ENCODE data around the gene NCKAP1. TPM values are rescaled to one million over a fixed set of nuclear protein-coding genes. Genes with fewer than 3 reads are reported as not detected.
"Not testable (repeated sequence)": the region's sequence is repeated elsewhere in the genome, so short reads cannot be mapped to it uniquely, and the experiment has no call there.

The NCKAP1 gene
- total RNA-seq, 1 donor from 2014 or later, result 106 TPM

GRCh38 chr2:182982941-182983340 lies 55.3 kb downstream of the NCKAP1 start:
- no peak overlapping the region for H3K27ac Mint-ChIP-seq (ENCODE audit: unreplicated experiment)

DNA sequence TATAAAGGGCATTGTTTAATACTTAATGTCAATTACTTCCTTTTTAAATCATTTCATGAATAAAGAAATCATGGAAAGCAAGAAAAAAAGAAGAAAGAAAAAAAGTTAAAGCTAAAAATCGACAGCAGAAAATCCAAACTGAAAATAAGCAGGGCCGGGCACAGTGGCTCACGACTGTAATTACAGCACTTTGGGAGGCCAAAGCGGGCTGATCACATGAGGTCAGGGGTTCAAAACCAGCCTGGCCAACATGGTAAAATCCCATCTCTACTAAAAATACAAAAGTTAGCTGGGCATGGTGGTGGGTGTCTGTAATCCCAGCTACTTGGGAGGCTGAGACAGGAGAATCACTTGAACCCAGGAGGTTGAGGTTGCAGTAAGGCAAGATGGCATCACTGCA lies 56.8 kb downstream of the NCKAP1 start:
- H3K4me3 Mint-ChIP-seq; H3K36me3 Mint-ChIP-seq (ENCODE audit: low read depth); H3K27me3 Mint-ChIP-seq (ENCODE audit: low read depth); H3K9me3 Mint-ChIP-seq; H3K4me1 Mint-ChIP-seq; DNase-seq (ENCODE audit: low read depth, low spot score); H3K27ac Mint-ChIP-seq (ENCODE audit: unreplicated experiment): not testable (repeated sequence)

More at GRCh38 chr2:182982941-182983340, 55.3 kb downstream of the NCKAP1 start:
- TF ChIP-seq, protein P1, sequence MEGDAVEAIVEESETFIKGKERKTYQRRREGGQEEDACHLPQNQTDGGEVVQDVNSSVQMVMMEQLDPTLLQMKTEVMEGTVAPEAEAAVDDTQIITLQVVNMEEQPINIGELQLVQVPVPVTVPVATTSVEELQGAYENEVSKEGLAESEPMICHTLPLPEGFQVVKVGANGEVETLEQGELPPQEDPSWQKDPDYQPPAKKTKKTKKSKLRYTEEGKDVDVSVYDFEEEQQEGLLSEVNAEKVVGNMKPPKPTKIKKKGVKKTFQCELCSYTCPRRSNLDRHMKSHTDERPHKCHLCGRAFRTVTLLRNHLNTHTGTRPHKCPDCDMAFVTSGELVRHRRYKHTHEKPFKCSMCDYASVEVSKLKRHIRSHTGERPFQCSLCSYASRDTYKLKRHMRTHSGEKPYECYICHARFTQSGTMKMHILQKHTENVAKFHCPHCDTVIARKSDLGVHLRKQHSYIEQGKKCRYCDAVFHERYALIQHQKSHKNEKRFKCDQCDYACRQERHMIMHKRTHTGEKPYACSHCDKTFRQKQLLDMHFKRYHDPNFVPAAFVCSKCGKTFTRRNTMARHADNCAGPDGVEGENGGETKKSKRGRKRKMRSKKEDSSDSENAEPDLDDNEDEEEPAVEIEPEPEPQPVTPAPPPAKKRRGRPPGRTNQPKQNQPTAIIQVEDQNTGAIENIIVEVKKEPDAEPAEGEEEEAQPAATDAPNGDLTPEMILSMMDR (conservative IDR thresholded peaks at IDR 0.05), result no peak
- no peaks in the 10 kb centered on the region for H3K9me3 Mint-ChIP-seq
- H3K4me3 Mint-ChIP-seq, result no peak overlapping the region
- no peak for DNase-seq (ENCODE audit: low read depth, low spot score)
- H3K4me1 Mint-ChIP-seq, result no peaks in the 10 kb centered on the region
- peaks cover 3% of the 10 kb centered on the region for H3K36me3 Mint-ChIP-seq (ENCODE audit: low read depth)
- no peaks in the 10 kb centered on the region for H3K27me3 Mint-ChIP-seq (ENCODE audit: low read depth)

GRCh38 chr2:182980652-182981051 lies 57.6 kb downstream of the NCKAP1 start:
- peaks cover 3% of the 10 kb centered on the region for H3K36me3 Mint-ChIP-seq (ENCODE audit: low read depth)
- TF ChIP-seq, protein P1 (conservative IDR thresholded peaks at IDR 0.05), result no peak
- no peaks in the 10 kb centered on the region for H3K9me3 Mint-ChIP-seq
- no peak overlapping the region for H3K27ac Mint-ChIP-seq (ENCODE audit: unreplicated experiment)
- no peaks in the 10 kb centered on the region for H3K4me1 Mint-ChIP-seq
- no peaks in the 10 kb centered on the region for H3K27me3 Mint-ChIP-seq (ENCODE audit: low read depth)
- DNase-seq (ENCODE audit: low read depth, low spot score), result no peak
- H3K4me3 Mint-ChIP-seq, result no peak overlapping the region

DNA sequence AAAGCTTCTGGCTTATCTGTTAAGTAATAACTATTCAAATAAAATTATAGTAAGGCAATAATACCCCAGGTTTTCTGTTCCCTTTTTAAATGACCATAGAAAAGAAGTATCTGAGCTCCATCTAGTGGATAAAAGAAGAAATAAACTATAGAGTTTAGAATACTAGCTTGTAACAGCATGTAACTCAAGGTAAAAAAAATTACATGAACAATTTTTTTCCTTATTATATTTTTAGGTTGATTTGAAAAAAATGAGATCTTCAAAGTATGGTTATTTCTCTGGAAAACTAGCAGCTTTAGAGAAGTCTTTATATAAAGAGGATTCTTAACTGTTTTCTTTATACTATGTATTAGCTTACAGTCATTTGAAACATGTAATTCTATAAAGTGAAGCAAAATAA lies 58.1 kb downstream of the NCKAP1 start:
- H3K36me3 Mint-ChIP-seq (ENCODE audit: low read depth), result peaks cover 3% of the 10 kb centered on the region
- H3K27me3 Mint-ChIP-seq (ENCODE audit: low read depth), result no peaks in the 10 kb centered on the region
- H3K4me3 Mint-ChIP-seq, result no peak overlapping the region
- no peaks in the 10 kb centered on the region for H3K4me1 Mint-ChIP-seq
- no peak for DNase-seq (ENCODE audit: low read depth, low spot score)
- no peak overlapping the region for H3K27ac Mint-ChIP-seq (ENCODE audit: unreplicated experiment)
- TF ChIP-seq, protein P1 (conservative IDR thresholded peaks at IDR 0.05), result peak; percentile 80
- H3K9me3 Mint-ChIP-seq, result no peaks in the 10 kb centered on the region

DNA sequence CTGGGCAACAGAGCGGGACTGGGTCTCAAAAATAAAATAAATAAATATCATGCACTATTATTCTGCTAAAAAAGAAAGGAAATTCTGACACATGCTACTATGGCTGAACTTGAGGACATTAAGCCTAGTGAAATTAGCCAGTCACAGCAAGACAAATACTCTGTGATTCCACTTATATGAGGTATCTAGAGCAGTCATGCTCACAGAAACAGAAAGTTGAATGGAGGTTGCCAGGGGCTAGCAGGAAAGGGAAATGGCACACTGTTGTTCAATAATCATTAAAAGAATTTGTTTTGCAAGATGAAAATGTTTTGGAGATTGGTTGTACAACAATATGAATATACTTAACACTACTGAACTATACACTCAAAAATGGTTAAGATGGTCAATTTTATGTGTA lies 60.8 kb downstream of the NCKAP1 start:
- Mint-ChIP-seq H3K4me3 (no peak overlapping the region), H3K36me3 (ENCODE audit: low read depth) (peaks cover 18% of the 10 kb centered on the region), H3K27ac (ENCODE audit: unreplicated experiment) (no peak overlapping the region), H3K9me3 (peaks cover 4% of the 10 kb centered on the region), H3K4me1 (peaks cover 17% of the 10 kb centered on the region), H3K27me3 (ENCODE audit: low read depth) (no peaks in the 10 kb centered on the region)
- TF ChIP-seq, protein P1 (conservative IDR thresholded peaks at IDR 0.05), result no peak
- DNase-seq (ENCODE audit: low read depth, low spot score), result no peak

- Mint-ChIP-seq H3K36me3 (ENCODE audit: low read depth) (peaks cover 44% of the 10 kb centered on the region), H3K4me1 (peaks cover 21% of the 10 kb centered on the region), H3K27me3 (ENCODE audit: low read depth) (no peaks in the 10 kb centered on the region), H3K9me3 (peaks cover 18% of the 10 kb centered on the region), H3K4me3 (no peak overlapping the region), H3K27ac (ENCODE audit: unreplicated experiment) (peak overlapping the region; percentile 65)
- TF ChIP-seq, protein P1 (conservative IDR thresholded peaks at IDR 0.05), result no peak
- DNase-seq (ENCODE audit: low read depth, low spot score), result no peak
Observed at GRCh38 chr2:182973441-182974352, 64.6 kb downstream of the NCKAP1 start.

All from neural crest cell (in vitro differentiated cells).